H1 (cell line): ENCODE results near the gene BTBD9. TPM values are rescaled to one million over a fixed set of nuclear protein-coding genes. Genes with fewer than 3 reads are reported as not detected.

ENCODE experiments used
- CTCF ChIA-PET: fragments of 300-600 bp; sonication (Branson Sonifier 250); formaldehyde crosslinking; loops from one replicate; lab custom pipeline; 2021; ENCODE audit not compliant: partially characterized antibody; lab: Charles Lee
- POLR2A ChIA-PET: fragments of 300-600 bp; sonication (Branson Sonifier 250); formaldehyde crosslinking; loops from one replicate; lab custom pipeline; 2021; ENCODE audit warnings: inconsistent platforms; ENCODE audit not compliant: partially characterized antibody; lab: Charles Lee
- DNase-seq, 2 experiments: peaks; one replicate each; pipeline versions ENCODE4 v3.0.0 to v3.0.0-alpha.2; 2010 to 2022; ENCODE audit warnings: low spot score in 2 of 2, low read depth in 1 of 2, mixed read lengths in 1 of 2
- FAIRE-seq: peaks from 2 replicates; lab custom pipeline; 2011; peaks lifted over from hg19 to GRCh38; lab: Jason Lieb, UNC
- H2AFZ ChIP-seq: 2 replicates; pipeline ENCODE4 v1.8.1; 2012; ENCODE audit warnings: low read length, inconsistent platforms
- H2AK5ac ChIP-seq: 2 replicates; pipeline ENCODE4 v1.6.1; 2013; ENCODE audit warnings: low read depth, low read length
- H2BK120ac ChIP-seq: replicated peaks from 2 replicates; pipeline ENCODE3; 2013; ENCODE audit warnings: low read depth, low read length, inconsistent platforms
- H2BK12ac ChIP-seq: 2 replicates; pipeline ENCODE4 v1.6.1; 2013; ENCODE audit warnings: low read depth, low read length
- H2BK15ac ChIP-seq: 2 replicates; pipeline ENCODE4 v1.6.1; 2013; ENCODE audit warnings: low read length
- H2BK20ac ChIP-seq: 2 replicates; pipeline ENCODE4 v1.6.1; 2013; ENCODE audit warnings: low read length
- H2BK5ac ChIP-seq: 2 replicates; pipeline ENCODE4 v1.6.1; 2013; ENCODE audit warnings: low read depth, low read length
- H3K14ac ChIP-seq: 2 replicates; pipeline ENCODE4 v1.6.1; 2013; ENCODE audit warnings: inconsistent platforms; ENCODE audit not compliant: insufficient read length
- H3K18ac ChIP-seq: 2 replicates; pipeline ENCODE4 v1.6.1; 2013; ENCODE audit warnings: low read length; ENCODE audit errors: extremely low read depth
- H3K23ac ChIP-seq: 2 replicates; pipeline ENCODE4 v1.6.1; 2013; ENCODE audit warnings: inconsistent platforms; ENCODE audit not compliant: insufficient read length
- H3K23me2 ChIP-seq: 2 replicates; pipeline ENCODE4 v1.6.1; 2013; ENCODE audit warnings: low read depth, low read length
- H3K27ac ChIP-seq: 2 replicates; pipeline ENCODE4 v1.6.1; 2011; ENCODE audit warnings: low read depth, low read length, inconsistent platforms
- H3K27me3 ChIP-seq, 4 experiments: replicated peaks in 1 of 4; 1 replicate in 1 of 4; 2 replicates in 3 of 4; pipeline versions ENCODE4 v1.6.1 to v1.8.1; 2011 to 2013; ENCODE audit warnings: low read length in 3 of 4, mild to moderate bottlenecking in 3 of 4, inconsistent platforms in 2 of 4, mixed read lengths in 2 of 4, moderate library complexity in 1 of 4; ENCODE audit not compliant: control insufficient read depth in 3 of 4, insufficient read depth in 3 of 4; ENCODE audit errors: extremely low read depth in 1 of 4
- H3K36me3 ChIP-seq, 4 experiments: 2 replicates each; pipeline versions ENCODE4 v1.6.1 to v1.8.1; 2011 to 2013; ENCODE audit warnings: mild to moderate bottlenecking in 4 of 4, low read length in 3 of 4, moderate library complexity in 2 of 4, control low read depth in 1 of 4, inconsistent platforms in 1 of 4; ENCODE audit not compliant: insufficient read depth in 4 of 4, control insufficient read depth in 2 of 4
- H3K4ac ChIP-seq: replicated peaks from 2 replicates; pipeline ENCODE3; 2013; ENCODE audit warnings: low read length, low read depth, mixed read lengths, inconsistent platforms; ENCODE audit not compliant: insufficient read length
- H3K4me1 ChIP-seq, 4 experiments: replicated peaks in 1 of 4; 1 replicate in 1 of 4; 2 replicates in 3 of 4; pipeline versions ENCODE4 v1.6.1 to v1.8.1; 2011 to 2013; ENCODE audit warnings: low read length in 3 of 4, inconsistent platforms in 2 of 4, mixed read lengths in 1 of 4; ENCODE audit not compliant: insufficient read depth in 4 of 4, control insufficient read depth in 3 of 4
- H3K4me2 ChIP-seq, 2 experiments: 2 replicates each; pipeline versions ENCODE4 v1.6.1 to v1.8.1; 2011 to 2013; ENCODE audit warnings: low read depth in 2 of 2, low read length in 2 of 2, control low read depth in 1 of 2, inconsistent platforms in 1 of 2, mild to moderate bottlenecking in 1 of 2; ENCODE audit not compliant: insufficient read depth in 1 of 2
- H3K4me3 ChIP-seq, 4 experiments: fragments of 200-600, 300-600 bp in 1 of 4; sonication (generic), shearing (Covaris generic), sonication (Bioruptor Twin) in 1 of 4; 2 replicates each; pipeline versions ENCODE4 v1.5.1 to v1.8.1; 2011 to 2016; ENCODE audit warnings: low read length in 4 of 4, low read depth in 3 of 4, control low read depth in 2 of 4, inconsistent platforms in 2 of 4, mild to moderate bottlenecking in 2 of 4, mixed read lengths in 1 of 4, moderate library complexity in 1 of 4; ENCODE audit not compliant: insufficient read depth in 2 of 4; ENCODE audit errors: extremely low read depth in 1 of 4
- H3K56ac ChIP-seq: replicated peaks from 2 replicates; pipeline ENCODE3; 2013; ENCODE audit warnings: low read depth, mild to moderate bottlenecking, mixed read lengths, low read length, inconsistent platforms; ENCODE audit not compliant: insufficient read length
- H3K79me1 ChIP-seq: 2 replicates; pipeline ENCODE4 v1.6.1; 2013; ENCODE audit warnings: low read depth, low read length, control low read depth
- H3K79me2 ChIP-seq, 2 experiments: 2 replicates each; pipeline versions ENCODE4 v1.6.1 to v1.8.1; 2012 to 2013; ENCODE audit warnings: low read length in 2 of 2, mild to moderate bottlenecking in 2 of 2, inconsistent platforms in 1 of 2; ENCODE audit not compliant: insufficient read depth in 2 of 2, control insufficient read depth in 1 of 2
- H3K9ac ChIP-seq, 4 experiments: replicated peaks in 1 of 4; 1 replicate in 1 of 4; 2 replicates in 3 of 4; pipeline versions ENCODE4 v1.6.1 to v1.8.1; 2011 to 2013; ENCODE audit warnings: low read depth in 3 of 4, low read length in 3 of 4, control low read depth in 2 of 4, mild to moderate bottlenecking in 2 of 4, moderate library complexity in 2 of 4, inconsistent platforms in 1 of 4; ENCODE audit errors: extremely low read depth in 1 of 4
- H3K9me3 ChIP-seq, 2 experiments: 2 replicates each; pipeline versions ENCODE4 v1.6.1 to v1.8.1; 2012 to 2013; ENCODE audit warnings: mild to moderate bottlenecking in 2 of 2, moderate library complexity in 2 of 2, control low read depth in 1 of 2, inconsistent platforms in 1 of 2, low read depth in 1 of 2, low read length in 1 of 2, mixed read lengths in 1 of 2; ENCODE audit not compliant: insufficient read depth in 2 of 2
- H4K20me1 ChIP-seq, 2 experiments: replicated peaks in 1 of 2; 2 replicates each; pipeline versions ENCODE3 to v1.8.1; 2011 to 2013; ENCODE audit warnings: inconsistent platforms in 2 of 2, low read length in 2 of 2, mild to moderate bottlenecking in 1 of 2; ENCODE audit not compliant: insufficient read depth in 2 of 2, control insufficient read depth in 1 of 2
- H4K5ac ChIP-seq: 2 replicates; pipeline ENCODE4 v1.6.1; 2013; ENCODE audit warnings: low read length, low read depth, mixed read lengths, inconsistent platforms; ENCODE audit not compliant: insufficient read length
- H4K8ac ChIP-seq: 2 replicates; pipeline ENCODE4 v1.8.0; 2013; ENCODE audit warnings: mild to moderate bottlenecking, moderate library complexity, low read length, inconsistent platforms; ENCODE audit not compliant: insufficient read depth; ENCODE audit errors: extremely low read depth
- H4K91ac ChIP-seq: replicated peaks from 2 replicates; pipeline ENCODE3; 2013; ENCODE audit warnings: low read length, mixed read lengths, inconsistent platforms; ENCODE audit not compliant: insufficient read length
- CHD2 ChIP-seq: IDR thresholded peaks from 2 replicates; pipeline ENCODE4 v1.6.1; 2012; ENCODE audit warnings: low read length, improper control_type of control experiment
- E2F6 ChIP-seq: IDR thresholded peaks from 2 replicates; pipeline ENCODE4 v1.6.1; 2012; ENCODE audit warnings: inconsistent platforms
- MAX ChIP-seq: IDR thresholded peaks from 2 replicates; pipeline ENCODE4 v1.6.1; 2012; ENCODE audit warnings: inconsistent platforms
- NRF1 ChIP-seq: IDR thresholded peaks from 2 replicates; pipeline ENCODE4 v1.6.1; 2011; ENCODE audit warnings: mild to moderate bottlenecking, low read depth, low read length, improper control_type of control experiment
- SIN3A ChIP-seq, 2 experiments: IDR thresholded peaks in 1 of 2; conservative IDR thresholded peaks in 1 of 2; 2 replicates each; pipeline ENCODE4 v1.6.1; 2011 to 2012; ENCODE audit warnings: low read length in 2 of 2, improper control_type of control experiment in 1 of 2, low read depth in 1 of 2, mild to moderate bottlenecking in 1 of 2
- SIX5 ChIP-seq: IDR thresholded peaks from 2 replicates; pipeline ENCODE4 v1.6.1; 2011; ENCODE audit warnings: mild to moderate bottlenecking, low read depth, low read length
- YY1 ChIP-seq: IDR thresholded peaks from 2 replicates; pipeline ENCODE4 v1.6.1; 2011; ENCODE audit warnings: low read depth, mild to moderate bottlenecking, low read length
- ZNF274 ChIP-seq: IDR thresholded peaks from 2 replicates; pipeline ENCODE4 v1.7.0; 2012; ENCODE audit warnings: low read length, borderline replicate concordance; ENCODE audit errors: extremely low read depth
- WGBS, 2 experiments: shearing (Covaris generic) in 1 of 2; methylation state at CpG; one replicate each; pipeline versions ENCODE4 v1.1.6 to v1.1.7; 2013 to 2015; ENCODE audit warnings: low lambda C conversion rate in 2 of 2, mixed read lengths in 2 of 2, inconsistent platforms in 1 of 2, low coverage in 1 of 2, missing lambda C conversion rate in 1 of 2; ENCODE audit not compliant: insufficient replicate concordance in 2 of 2, insufficient coverage in 1 of 2, insufficient read length in 1 of 2; ENCODE audit errors: extremely low coverage in 1 of 2, missing lambda C conversion rate in 1 of 2; 5-methylcytosine and 5-hydroxymethylcytosine counted together
- polyA plus RNA-seq, 7 experiments: library from polyadenylated mRNA; depleted of rRNA in 3 of 7; stranded (reverse) in 5 of 7; unstranded in 2 of 7; fragments of >200 nt in 5 of 7; fragments of 200-250 nt in 2 of 7; gene quantifications; 1 replicate in 5 of 7; 2 replicates in 1 of 7; 4 replicates in 1 of 7; pipeline versions ENCODE4 v1.2.1 to v1.2.3, GENCODE V29; 2011 to 2013; ENCODE audit warnings: missing spikeins in 2 of 7, mixed read lengths in 2 of 7
- total RNA-seq: library from RNA; stranded (reverse); fragmentation: NEBNext Ultra II Directional; extraction: Animal tissue kit (Norgen Biotek cat#: 25700); gene quantifications from 2 replicates; pipeline ENCODE4 v1.2.1, GENCODE V29; 2021

Gene BTBD9
- total and polyA plus RNA-seq, 2 of the 8 experiments (the other 6 are each of a cell fraction or from before 2014, with no cell fraction given), result 0.92 to 4.1 TPM

- Histone ChIP-seq H3K9me3 (no peaks in the 10 kb centered on the region), H2BK20ac (no peak overlapping the region), H3K79me1 (no peaks in the 10 kb centered on the region), H3K4me1 (peaks cover 0 to 10% (median 4%) of the 10 kb centered on the region in 4 experiments; a peak in 4 of 7 replicates), H3K14ac (no peak overlapping the region), H2AK5ac (no peak overlapping the region), H3K36me3 (no peaks in the 10 kb centered on the region), H2AFZ (no peak overlapping the region), H4K5ac (no peak overlapping the region), H3K4me3 (no peak overlapping the region), H3K27me3 (no peaks in the 10 kb centered on the region), H3K23ac (no peak overlapping the region), H3K23me2 (no peaks in the 10 kb centered on the region; the same call in 1 of the 2 replicates), H3K56ac (no peak overlapping the region), H3K4me2 (no peak overlapping the region), H3K18ac (no peak overlapping the region), H3K79me2 (no peaks in the 10 kb centered on the region), H4K91ac (no peak overlapping the region), H2BK15ac (no peak overlapping the region), H3K27ac (no peak overlapping the region), H2BK12ac (no peak overlapping the region), H2BK5ac (no peak overlapping the region), H3K4ac (no peak overlapping the region), H4K8ac (no peak overlapping the region), H3K9ac (no peak overlapping the region), H4K20me1 (no peaks in the 10 kb centered on the region), H2BK120ac (no peak overlapping the region)
- 90% methylated on average over 6 of the region's 6 CpGs; no CpG with 5 or more reads in 1 of the 2 experiments for WGBS, 2 experiments
- DNase-seq, result no peak
- POLR2A ChIA-PET, result interaction anchor here (0.5 kb wide), 1 partner anchor 243 kb away, joined by 3 read pairs; no protein-coding TSS in a partner anchor
- no peak for FAIRE-seq
- CTCF ChIA-PET, result interaction anchor here (0.8 to 4.8 kb wide), 4 partner anchors 8 to 360 kb away, joined by 3 to 22 read pairs (median 3); no protein-coding TSS in a partner anchor
- no peak for TF ChIP-seq CHD2
- TF ChIP-seq YY1, result no peak
- TF ChIP-seq MAX, result no peak
- TF ChIP-seq E2F6, result no peak
- TF ChIP-seq NRF1, result no peak
- no peak for TF ChIP-seq ZNF274
- TF ChIP-seq SIN3A (conservative IDR thresholded peaks at IDR 0.05 in 1 of 2, IDR thresholded peaks at IDR 0.05 in 1 of 2; ENCODE audit: low read depth in 1 of 2, low read length in 2 of 2), result no peak
- TF ChIP-seq SIX5, result no peak
Measured at GRCh38 chr6:38503960-38504682, 135.6 kb downstream of the BTBD9 start.
